NCI-H748 (cell line): ENCODE measurements around the gene NFIA.

Source experiments
- DNase-seq: peaks from one replicate; lab custom pipeline; 2025; ENCODE audit not compliant: unreplicated experiment; lab: John Stamatoyannopoulos, UW

NFIA gene

GRCh38 chr1:61149010-61149860 lies 66.9 kb downstream of the NFIA start:
- no peak for DNase-seq

DNA sequence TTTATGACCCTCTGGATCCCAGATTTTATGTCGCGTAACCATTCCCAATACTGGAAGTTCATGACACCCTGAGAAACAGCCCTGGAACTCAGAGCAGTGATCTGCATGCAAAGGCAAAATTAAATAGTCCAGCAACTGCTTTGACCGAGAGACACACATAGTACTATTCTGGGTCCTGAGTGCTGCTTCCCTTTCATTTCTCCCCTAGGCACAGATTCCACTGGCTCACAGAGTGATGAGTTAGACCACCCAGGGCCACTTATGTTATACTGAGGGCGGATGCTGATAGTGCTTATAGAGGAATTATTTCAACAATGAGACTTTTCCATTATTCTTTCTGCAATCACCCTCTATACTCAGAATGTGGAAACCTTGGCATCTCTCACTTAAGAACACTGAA lies 69.2 kb downstream of the NFIA start:
- no peak for DNase-seq

DNA sequence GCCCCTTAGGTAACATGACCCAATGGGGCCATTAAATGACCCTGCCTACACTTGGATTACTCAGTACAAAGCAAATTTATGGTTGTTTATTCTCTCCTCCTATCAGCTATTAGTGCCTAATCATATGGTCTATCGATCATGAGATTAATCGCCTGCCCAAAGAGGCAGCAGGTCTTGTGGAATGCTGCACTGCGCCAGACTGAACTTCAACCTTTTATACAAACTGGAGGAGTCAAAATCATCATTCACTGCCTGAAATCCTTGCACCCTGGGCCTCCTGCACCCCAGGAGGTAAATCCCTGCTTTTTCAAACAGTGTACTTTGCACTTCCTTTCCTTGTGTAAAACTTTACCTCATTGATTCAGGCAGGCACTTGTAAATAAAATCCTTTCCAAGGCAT lies 69.7 kb downstream of the NFIA start:
- DNase-seq, result no peak

- DNase-seq, result no peak
These were observed 70.2 kb downstream of the NFIA start for GRCh38 chr1:61152469-61153105.

DNA sequence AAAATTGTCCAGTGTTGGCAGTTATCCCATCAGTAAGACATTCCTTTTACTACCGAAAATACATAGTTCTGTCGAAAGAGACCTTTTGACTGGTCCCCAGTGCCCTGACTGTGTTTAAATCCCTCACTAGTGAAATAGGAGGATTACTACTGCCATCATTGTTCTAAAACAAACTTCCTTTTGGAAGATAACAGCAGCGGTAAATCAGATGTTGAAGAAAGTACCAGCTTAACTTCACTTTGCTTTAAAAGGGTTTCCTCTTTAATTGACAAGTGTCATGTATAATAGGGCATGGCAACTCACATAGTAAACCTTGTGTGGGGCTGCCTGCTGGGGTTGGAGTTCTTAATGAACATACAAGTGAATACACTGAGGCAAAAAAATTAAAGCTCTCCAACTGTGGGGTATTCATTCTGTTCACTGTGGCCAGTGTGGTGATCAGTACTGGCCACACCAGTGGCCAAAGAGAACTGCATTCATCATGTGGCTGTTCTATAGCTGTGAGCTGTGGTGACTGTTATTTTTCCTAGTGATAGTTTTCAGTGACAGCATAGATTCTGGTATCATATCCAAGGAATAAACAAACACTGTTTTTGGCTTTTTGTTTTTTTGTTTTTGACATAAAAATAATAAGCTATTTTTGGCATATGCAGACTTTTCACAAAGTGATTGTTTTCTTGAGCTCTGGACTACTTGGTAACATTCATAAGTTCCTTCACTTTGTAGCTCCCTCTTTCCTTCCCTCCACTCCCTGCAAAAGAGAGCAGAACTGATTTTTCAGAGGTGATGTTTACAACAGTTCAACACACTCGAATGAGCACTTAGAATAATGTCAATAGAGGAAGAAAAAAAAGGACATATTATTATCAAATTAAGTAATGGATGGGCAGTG lies 74.5 kb downstream of the NFIA start:
- DNase-seq, result no peak

DNA sequence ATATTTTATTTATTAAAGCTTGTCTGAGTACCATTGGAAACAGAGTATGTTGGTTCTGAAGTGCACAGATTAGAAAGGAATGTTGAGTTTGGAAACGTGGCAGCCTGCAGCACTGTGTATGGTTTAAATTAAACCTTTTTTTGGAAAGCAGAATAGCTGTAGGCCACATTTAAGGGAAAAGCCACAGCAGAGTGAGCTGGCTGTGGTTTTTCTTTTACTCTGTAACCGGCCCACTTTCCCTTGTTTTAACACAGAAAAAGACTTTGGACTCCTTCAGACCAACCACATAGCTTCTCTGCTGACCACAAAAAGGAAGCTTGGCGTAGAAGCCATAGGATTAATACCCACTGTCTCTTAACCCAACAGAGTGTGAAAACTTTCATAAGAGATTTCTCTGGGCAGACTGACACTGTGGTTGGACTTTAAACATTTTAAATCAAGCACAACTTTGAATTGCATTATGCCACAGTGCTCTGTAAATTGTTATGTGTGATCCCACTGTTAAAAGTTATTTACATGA lies 75.2 kb downstream of the NFIA start:
- no peak for DNase-seq

DNA sequence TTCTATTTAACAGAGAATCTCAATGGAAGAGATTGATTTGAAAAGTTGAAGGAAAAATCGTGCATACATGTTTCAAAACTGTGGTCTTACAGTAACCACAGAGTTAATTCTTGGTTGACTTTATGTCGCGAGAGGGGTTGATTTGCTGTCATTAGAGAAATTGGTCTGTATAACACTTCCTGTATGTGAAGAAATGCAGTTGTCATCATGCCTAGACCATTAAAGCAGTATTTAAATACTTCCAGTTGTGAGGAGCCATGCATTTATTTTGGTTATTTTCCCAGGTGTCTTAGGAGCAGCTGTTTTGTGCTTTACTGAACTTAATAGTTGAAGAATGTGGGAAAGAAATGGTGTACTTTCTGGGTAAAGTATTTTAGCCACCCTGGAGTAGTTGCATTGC lies 76.2 kb downstream of the NFIA start:
- DNase-seq, result no peak

- no peak for DNase-seq
These were observed 78.2 kb downstream of the NFIA start for GRCh38 chr1:61160526-61160925.

- DNase-seq, result no peak
These were observed 80.3 kb downstream of the NFIA start for GRCh38 chr1:61162520-61163258.

- no peak for DNase-seq
These were observed 81.0 kb downstream of the NFIA start for GRCh38 chr1:61163355-61163754.

GRCh38 chr1:61165402-61165801 lies 83.0 kb downstream of the NFIA start:
- DNase-seq, result no peak

GRCh38 chr1:61167309-61167708 lies 84.9 kb downstream of the NFIA start:
- DNase-seq, result no peak

- no peak for DNase-seq
These were observed 86.7 kb downstream of the NFIA start for GRCh38 chr1:61169045-61169444.

- DNase-seq, result no peak
These were observed 87.3 kb downstream of the NFIA start for GRCh38 chr1:61169634-61170033.

GRCh38 chr1:61170328-61171238 lies 88.2 kb downstream of the NFIA start:
- no peak for DNase-seq

- no peak for DNase-seq
These were observed 89.0 kb downstream of the NFIA start for GRCh38 chr1:61171346-61171745.

GRCh38 chr1:61171974-61172373 lies 89.6 kb downstream of the NFIA start:
- no peak for DNase-seq

DNA sequence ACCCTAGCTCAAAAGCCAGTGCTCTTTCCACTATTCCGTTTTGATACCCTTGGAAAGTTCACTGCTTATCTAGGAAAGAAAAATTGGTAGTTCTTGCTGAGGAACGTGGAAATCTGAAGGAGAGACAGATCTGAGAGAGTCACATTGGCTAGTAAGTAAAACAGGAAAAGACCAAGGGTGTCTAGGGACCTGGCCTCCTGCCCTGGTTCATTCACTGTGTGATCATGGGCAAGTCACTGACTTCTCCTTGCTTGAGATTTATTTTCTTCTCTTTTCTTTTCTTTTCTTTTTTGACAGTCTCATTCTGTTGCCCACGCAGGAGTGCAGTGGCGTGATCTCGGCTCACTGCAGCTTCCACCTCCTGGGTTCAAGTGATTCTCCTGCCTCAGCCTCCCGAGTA lies 90.8 kb downstream of the NFIA start:
- no peak for DNase-seq

GRCh38 chr1:61174060-61174795 lies 91.9 kb downstream of the NFIA start:
- DNase-seq, result no peak
